GOT3 (cell line): ENCODE results near the gene ZNF761.
"Not testable (repeated sequence)": the region's sequence is repeated elsewhere in the genome, so short reads cannot be mapped to it uniquely, and the experiment has no call there.

Experiments
- DNase-seq: peaks from one replicate; lab custom pipeline; 2025; ENCODE audit warnings: mixed read lengths; lab: John Stamatoyannopoulos, UW

ZNF761 gene

DNA sequence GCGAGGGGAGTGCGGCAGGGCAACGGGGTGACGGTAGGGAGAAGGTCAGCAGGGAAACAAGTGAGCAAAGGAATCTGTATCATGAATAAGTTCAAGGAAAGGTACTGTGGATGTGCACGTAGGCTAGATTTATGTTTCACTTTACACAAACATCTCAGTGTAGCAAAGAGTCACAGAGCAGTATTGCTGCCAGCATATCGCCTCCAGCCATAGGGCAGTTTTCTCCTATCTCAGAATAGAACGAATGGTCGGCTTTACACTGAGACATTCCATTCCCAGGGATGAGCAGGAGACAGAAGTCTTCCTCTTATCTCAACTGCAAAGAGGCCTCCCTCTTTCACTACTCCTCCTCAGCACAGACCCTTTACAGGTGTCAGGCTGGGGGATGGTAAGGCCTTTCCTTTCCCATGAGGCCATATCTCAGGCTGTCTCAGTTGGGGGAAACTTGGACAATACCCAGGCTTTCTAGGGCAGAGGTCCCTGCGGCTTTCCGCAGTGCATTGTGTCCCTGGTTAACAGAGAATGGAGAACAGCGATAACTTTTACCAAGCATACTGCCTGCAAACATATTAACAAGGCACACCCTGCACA lies 28.4 kb downstream of the ZNF761 start:
- not testable (repeated sequence) for DNase-seq

- DNase-seq = no peak
These were observed 30.1 kb downstream of the ZNF761 start for GRCh38 chr19:53461866-53462265.

GRCh38 chr19:53462861-53463260 lies 31.1 kb downstream of the ZNF761 start:
- DNase-seq = no peak

DNA sequence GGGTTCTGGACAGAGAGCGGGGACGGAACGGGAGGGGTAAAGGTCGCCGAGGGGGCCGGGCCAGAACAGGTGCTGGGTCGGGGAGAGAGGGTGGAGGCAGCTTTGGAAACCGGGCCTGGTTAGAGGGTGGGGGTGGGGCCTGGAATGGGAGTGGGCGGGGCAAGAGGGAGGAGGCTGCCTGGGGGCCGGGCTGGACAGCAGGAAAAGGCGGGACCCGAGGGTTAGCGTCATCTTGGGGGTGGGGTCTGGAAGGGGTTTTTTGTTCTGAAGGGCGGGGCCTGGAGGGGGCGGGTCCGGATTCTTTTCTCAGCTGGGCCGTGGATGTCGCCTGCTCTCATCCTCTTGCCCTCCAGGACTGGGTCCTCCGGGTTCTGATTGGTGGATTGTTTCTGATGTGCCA lies 31.5 kb downstream of the ZNF761 start:
- DNase-seq = no peak

DNA sequence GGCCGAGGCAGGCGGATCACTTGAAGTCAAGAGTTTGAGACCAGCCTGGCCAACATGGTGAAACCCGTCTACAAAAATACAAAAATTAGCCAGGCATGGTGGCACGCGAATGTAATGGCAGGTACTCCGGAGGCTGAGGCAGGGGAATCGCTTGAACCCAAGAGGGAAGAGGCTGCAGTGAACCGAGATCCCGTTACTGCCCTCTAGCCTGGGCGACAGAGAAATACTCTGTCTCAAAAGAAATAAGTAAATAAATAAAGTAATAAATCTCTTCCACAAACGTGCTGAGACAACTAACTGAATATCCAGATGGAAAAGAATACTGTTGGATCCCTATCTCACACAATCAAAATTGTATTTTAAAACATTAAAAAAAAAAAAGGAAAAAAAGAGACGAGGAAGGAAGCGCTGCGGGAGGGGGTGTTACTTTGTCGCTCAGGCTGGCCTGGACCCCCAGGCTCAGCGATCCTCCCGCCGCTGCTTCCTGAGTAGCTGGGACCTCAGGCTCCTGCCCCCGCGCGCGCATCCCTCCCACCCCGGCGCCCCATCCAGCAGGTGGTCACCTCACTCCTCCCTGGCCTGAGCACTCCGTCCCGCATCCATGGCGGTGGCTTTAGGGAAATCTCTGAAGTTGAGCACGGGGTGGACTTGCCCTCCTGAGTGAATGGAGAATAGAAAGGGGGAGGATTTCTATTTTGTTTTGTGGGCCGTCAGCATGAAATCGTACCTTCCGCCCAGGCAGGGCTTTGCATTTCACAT lies 35.1 kb downstream of the ZNF761 start:
- DNase-seq = no peak

- peak; percentile 10 for DNase-seq
These were observed 35.9 kb downstream of the ZNF761 start, which contains the start of gene ZNF813 for GRCh38 chr19:53467485-53468262. TSS of gene ZNF813 (plus strand) at chr19:53467733. CDS start at chr19:53483823, 16,090 bp downstream.

DNA sequence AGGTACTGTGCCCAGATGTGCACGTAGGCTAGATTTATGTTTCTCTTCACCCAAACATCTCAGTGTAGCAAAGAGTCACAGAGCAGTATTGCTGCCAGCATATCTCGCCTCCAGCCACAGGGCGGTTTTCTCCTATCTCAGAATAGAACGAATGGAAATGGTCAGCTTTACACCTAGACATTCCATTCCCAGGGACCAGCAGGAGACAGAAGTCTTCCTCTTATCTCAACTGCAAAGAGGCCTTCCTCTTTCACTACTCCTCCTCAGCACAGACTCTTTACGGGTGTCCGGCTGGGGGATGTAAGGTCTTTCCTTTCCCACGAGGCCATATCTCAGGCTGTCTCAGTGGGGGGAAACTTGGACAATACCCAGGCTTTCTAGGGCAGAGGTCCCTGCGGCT lies 36.8 kb downstream of the ZNF761 start:
- DNase-seq = not testable (repeated sequence)

DNA sequence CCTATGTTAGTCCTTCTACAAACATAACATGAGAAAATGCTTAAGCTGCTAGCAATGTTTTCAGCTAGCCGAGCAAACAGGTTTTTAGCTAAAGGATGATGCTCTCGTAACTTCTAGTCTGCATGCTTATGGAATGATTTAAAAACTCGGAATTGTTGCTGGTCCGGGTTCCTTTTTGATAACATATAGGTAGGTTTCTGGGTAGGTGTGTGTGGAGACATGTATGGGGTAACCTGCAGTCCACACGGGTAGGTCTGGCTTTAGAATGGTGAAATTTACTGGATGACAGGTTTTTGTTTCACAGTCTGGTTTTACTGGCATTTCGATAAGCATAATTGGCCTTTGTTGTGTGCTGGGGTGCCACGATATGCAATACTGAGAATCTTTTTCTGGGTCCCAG lies 40.1 kb downstream of the ZNF761 start:
- no peak for DNase-seq

- not testable (repeated sequence) for DNase-seq
These were observed 43.0 kb downstream of the ZNF761 start for GRCh38 chr19:53474832-53475231.

- DNase-seq = not testable (repeated sequence)
These were observed 43.7 kb downstream of the ZNF761 start for GRCh38 chr19:53475470-53475869.

GRCh38 chr19:53483751-53484150 lies 52.0 kb downstream of the ZNF761 start:
- DNase-seq = not testable (repeated sequence)

- no peak for DNase-seq
These were observed 53.5 kb downstream of the ZNF761 start for GRCh38 chr19:53485046-53486004.

GRCh38 chr19:53492153-53492552 lies 60.4 kb downstream of the ZNF761 start:
- DNase-seq = no peak

DNA sequence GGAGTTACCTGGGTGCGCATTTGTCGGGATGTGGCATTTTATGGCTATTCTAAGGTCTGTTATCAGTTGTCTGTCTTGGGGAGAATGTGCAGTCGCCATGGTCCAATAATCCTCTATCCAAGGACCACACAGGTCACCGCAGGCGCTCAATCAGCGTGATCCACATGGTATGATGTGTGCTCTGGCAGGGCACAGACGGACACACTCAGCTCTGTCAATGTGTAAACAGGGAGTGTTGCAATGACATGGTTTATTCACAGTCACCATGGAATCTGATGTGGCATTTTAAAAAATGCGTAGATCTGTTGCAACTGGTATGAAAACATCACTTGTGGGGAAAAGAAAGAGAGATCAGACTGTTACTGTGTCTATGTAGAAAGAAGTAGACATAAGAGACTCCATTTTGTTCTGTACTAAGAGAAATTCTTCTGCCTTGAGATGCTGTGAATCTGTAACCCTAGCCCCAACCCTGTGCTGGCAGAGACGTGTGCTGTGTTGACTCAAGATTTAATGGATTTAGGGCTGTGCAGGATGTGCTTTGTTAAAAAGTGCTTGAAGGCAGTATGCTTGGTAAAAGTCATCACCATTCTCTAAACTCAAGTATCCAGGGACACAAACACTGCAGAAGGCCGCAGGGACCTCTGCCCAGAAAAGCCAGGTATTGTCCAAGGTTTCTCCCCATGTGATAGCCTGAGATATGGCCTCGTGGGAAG lies 65.7 kb downstream of the ZNF761 start:
- DNase-seq = not testable (repeated sequence)

DNA sequence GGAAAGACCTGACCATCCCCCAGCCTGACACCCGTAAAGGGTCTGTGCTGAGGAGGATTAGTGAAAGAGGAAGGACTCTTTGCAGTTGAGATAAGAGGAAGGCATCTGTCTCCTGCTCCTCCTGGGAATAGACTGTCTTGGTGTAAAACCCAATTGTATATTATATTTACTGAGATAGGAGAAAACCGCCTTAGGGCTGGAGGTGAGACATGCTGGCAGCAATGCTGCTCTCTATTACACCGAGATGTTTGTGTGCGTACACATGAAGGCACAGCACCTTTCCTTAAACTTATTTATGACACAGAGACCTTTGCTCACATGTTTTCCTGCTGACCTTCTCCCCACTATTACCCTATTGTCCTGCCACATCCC lies 66.2 kb downstream of the ZNF761 start:
- DNase-seq = not testable (repeated sequence)

DNA sequence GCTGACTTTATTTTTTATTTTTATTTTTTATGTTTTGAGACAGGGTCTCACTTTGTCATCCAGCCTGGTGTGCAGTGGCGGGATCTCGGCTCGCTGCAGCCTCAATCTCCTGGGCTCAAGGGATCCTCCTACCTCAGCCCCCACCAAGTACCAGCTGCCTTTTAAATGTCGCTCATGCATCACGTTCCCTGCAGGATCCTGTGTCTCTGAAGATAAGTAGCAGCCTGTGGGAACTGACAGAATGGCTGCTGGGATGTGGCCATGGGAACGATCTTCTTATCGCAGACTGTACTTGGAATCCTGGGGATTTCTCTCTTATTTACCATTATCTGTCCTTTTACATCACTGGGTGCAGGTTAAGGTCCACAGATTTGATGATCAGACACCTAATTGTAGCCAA lies 71.4 kb downstream of the ZNF761 start:
- DNase-seq = not testable (repeated sequence)

- DNase-seq = not testable (repeated sequence)
These were observed 72.0 kb downstream of the ZNF761 start for GRCh38 chr19:53503671-53504364.

DNA sequence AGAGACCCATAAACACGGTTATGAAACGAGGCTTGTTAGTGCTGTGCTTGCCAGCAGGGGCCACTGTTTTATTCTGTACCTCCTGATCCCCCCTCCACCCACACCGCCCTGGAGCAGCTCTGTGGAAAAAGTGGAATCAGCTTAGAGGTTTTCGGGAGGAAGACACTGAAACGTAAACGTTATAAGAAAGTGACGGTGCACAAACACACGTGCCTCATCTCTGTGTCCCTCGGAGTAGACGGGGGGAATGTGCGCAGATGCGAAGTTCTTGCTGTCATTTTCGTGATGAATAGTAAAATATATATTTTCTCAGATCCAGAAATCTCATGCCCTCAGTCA lies 72.5 kb downstream of the ZNF761 start:
- DNase-seq = not testable (repeated sequence)

DNA sequence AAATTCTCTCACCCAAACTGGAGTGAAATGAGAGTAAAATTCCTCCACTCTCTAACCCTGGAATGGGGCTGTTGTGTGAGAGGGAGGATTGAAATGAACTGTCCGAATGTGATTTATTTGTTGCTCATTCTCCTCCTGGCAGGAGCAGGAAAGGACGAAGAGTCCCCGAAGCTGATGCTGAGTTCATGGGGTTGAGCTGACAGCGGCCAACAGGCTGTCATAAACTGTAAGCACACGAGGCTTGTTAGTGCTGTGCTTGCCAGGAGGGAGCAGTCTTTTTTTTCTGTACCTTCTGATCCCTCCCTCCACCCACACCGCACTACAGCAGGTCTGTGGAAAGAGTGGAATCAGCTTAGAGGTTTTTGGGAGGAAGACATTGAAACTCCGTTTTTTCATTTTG lies 73.1 kb downstream of the ZNF761 start:
- no peak for DNase-seq

- DNase-seq = no peak
These were observed 74.9 kb downstream of the ZNF761 start for GRCh38 chr19:53506728-53507127.
